ENCODE measurements around the gene PCDH15.

- TF ChIP-seq, protein P1, sequence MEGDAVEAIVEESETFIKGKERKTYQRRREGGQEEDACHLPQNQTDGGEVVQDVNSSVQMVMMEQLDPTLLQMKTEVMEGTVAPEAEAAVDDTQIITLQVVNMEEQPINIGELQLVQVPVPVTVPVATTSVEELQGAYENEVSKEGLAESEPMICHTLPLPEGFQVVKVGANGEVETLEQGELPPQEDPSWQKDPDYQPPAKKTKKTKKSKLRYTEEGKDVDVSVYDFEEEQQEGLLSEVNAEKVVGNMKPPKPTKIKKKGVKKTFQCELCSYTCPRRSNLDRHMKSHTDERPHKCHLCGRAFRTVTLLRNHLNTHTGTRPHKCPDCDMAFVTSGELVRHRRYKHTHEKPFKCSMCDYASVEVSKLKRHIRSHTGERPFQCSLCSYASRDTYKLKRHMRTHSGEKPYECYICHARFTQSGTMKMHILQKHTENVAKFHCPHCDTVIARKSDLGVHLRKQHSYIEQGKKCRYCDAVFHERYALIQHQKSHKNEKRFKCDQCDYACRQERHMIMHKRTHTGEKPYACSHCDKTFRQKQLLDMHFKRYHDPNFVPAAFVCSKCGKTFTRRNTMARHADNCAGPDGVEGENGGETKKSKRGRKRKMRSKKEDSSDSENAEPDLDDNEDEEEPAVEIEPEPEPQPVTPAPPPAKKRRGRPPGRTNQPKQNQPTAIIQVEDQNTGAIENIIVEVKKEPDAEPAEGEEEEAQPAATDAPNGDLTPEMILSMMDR (IDR thresholded peaks at IDR 0.05; ENCODE audit: borderline replicate concordance, extremely low read depth, low read length, poor library complexity, severe bottlenecking): no peak
- no peak for TF ChIP-seq EZH2 (IDR thresholded peaks at IDR 0.05; ENCODE audit: borderline replicate concordance, low read depth, low read length, severe bottlenecking)
These were observed 251.0 kb downstream of the PCDH15 start for GRCh38 chr10:54550016-54550415.

Data from DND-41 (cell line).